HG02938 (cell line): ENCODE results near the gene RIT1.

ENCODE experiments used
- ATAC-seq: cut with Tn5 transposase; IDR thresholded peaks from one replicate; pipeline ENCODE4 v1.9.1; 2021; ENCODE audit warnings: mild to moderate bottlenecking, moderate library complexity; ENCODE audit not compliant: unreplicated experiment

Gene RIT1

GRCh38 chr1:155859881-155860871, 51.0 kb downstream of the RIT1 start:
- no peak for ATAC-seq

DNA sequence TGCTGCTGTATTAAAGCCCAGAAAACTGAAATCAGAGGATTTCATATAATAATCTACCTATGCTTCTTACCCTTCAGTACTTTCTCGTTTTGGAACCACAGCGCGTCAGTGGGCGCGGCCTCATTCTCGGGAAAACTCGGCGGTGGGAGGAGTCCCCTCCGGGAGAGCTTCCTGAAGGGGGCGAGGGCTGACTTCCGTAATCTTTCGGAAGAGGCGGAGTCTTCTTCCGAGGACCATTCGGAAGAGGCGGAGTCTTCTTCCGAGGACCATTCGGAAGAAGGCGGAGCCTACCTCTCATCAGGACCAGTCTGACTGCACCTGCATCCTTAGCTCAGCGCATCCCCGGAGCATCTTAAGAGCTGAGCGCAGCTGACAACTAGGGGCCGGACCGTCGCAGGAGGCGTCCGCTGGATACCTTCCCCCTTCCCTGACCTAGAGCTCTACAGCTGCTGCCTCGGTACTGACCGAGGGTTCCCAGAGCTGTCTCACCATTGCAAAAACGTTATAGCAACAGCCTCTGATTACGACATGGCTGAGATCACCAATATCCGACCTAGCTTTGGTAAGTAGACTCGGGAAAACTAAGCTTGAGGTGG, 51.8 kb downstream of the RIT1 start, which contains the start of gene SYT11:
SYT11 (plus strand) TSS at position 334 of the 596 bp plus-strand sequence; CDS start at position 529, 195 bp downstream.
- ATAC-seq = peak; percentile 58

DNA sequence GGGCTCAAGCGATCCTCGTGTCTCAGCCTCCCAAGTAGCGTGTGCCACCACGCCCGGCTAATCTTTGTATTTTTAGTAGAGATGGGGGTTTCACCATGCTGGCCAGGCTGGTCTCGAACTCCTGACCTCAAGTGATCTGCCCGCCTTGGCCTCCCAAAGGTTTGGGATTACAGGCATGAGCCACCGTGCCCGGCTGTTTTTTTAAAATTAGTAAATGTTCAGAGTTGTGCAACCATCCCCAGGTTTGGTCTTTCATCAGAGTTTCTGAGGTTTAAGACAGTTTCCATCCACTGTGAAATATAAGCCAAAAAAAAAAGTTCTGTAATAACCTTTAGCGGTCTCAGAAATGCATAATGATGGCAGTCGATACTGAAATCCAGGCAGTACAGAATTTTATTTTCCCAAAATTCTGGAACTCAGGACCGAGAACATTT, 52.3 kb downstream of the RIT1 start:
- ATAC-seq = peak; percentile 6

DNA sequence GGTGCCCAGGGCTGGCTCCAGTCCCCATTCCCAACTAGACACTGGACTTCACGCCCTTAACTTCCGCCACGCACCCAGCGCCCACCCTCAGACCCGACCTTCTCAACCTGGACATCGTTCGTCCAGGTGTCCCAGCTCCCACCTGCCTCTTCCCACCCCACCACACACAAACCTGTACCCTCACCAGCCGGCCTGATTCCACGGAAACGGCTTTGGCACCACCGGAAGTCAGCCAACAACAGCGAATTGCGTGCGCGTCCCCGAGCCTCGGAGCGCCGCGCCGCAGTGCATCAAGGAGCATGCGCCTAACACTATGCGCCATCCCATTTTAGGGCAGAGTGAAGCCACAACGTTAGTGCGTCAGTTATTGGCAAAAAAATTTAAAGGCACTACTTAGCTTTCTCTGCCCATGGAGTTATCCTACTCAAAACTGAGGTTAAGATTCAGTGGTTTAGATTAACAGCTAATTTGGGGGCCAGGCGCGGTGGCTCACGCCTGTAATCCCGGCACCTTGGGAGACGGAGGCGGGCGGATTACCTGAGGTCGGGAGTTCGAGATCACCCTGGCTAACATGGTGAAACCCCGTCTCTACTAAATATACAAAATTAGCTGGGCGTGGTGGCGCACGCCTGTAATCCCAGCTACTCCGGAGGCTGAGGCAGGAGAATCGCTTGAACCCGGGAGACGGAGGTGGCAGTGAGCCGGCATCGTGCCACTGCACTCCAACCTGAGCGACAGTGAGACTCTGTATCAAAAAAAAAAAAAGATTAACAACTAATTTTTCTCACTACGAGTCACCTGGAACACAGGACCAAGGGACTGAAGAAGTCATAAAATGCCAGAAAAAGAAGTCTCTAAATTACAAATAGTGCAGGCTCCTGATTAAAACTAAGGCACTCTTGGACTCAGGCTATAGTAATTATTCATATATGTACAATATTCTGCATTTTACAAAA, 53.9 kb downstream of the RIT1 start, which contains the start of gene GON4L:
GON4L (minus strand) TSS at position 240 of the 956 bp plus-strand sequence. CDS start 3,434 bp downstream, outside the sequence.
- ATAC-seq = peak; percentile 51

DNA sequence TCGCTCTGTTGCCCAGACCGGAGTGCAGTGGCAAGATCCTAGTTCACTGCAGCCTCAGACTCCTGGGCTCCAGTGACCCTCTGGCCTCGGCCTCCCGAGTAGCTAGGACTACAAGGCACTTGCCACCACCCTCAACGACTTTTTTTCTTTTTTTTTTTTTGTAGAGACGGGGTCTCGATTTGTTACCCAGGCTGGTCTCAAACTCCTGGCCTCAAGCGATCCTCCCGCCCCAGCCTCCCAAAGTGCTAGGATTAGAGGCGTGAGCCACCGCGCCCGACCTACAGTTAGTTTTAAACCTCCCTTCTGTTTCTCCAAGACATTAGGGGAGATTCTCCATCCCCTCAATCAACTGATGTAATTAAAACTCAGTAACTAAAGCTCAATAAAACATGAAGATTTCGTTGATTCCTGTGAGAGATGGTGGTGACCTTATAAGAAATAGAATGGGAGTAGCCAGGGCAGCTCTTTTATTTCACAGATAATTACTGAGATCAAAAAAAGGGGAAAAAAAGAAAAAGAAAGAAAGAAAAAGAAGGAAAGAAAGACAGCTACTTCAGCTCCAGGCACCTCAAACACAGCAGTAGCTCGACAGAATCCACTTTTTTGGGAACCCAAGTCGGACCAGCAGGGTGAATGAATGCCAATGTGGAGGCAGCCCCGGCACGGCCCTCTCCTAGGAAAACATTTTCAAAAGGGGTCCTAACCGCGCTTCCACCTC, 54.7 kb downstream of the RIT1 start:
- ATAC-seq = no peak

- ATAC-seq = no peak
Observed at GRCh38 chr1:155850345-155850744, 60.8 kb downstream of the RIT1 start.

GRCh38 chr1:155847823-155848529, 63.2 kb downstream of the RIT1 start:
- no peak for ATAC-seq
